Kidney glomerular epithelial cell (primary cell): ENCODE data around the gene FXR2.
"Not testable (repeated sequence)": the region's sequence is repeated elsewhere in the genome, so short reads cannot be mapped to it uniquely, and the experiment has no call there.

Experiments
- DNase-seq: peaks from one replicate; lab custom pipeline; 2025; lab: John Stamatoyannopoulos, UW

Gene FXR2

GRCh38 chr17:7614425-7615264, at the start of gene FXR2:
Gene FXR2, minus strand, starts transcription at chr17:7614897. Its CDS starts 365 bp downstream, at chr17:7614532.
- peak; percentile 100 for DNase-seq

GRCh38 chr17:7656958-7657609, 42.4 kb upstream of the FXR2 start:
- no peak for DNase-seq

GRCh38 chr17:7655541-7655840, 40.8 kb upstream of the FXR2 start:
- DNase-seq = no peak

GRCh38 chr17:7654832-7655540, 40.3 kb upstream of the FXR2 start:
- no peak for DNase-seq

- DNase-seq = no peak
Measured at GRCh38 chr17:7652388-7653356, 38.0 kb upstream of the FXR2 start.

- no peak for DNase-seq
Measured at GRCh38 chr17:7651665-7652387, 37.1 kb upstream of the FXR2 start.

- DNase-seq = no peak
Measured at GRCh38 chr17:7651097-7651664, 36.5 kb upstream of the FXR2 start.

- no peak for DNase-seq
Measured at GRCh38 chr17:7650509-7651096, 35.9 kb upstream of the FXR2 start, which contains the start of gene ATP1B2. Gene ATP1B2, plus strand, starts transcription at chr17:7650926. Its CDS starts 593 bp downstream, at chr17:7651519.

- DNase-seq = no peak
Measured at GRCh38 chr17:7647018-7647417, 32.3 kb upstream of the FXR2 start.

GRCh38 chr17:7646457-7646856, 31.8 kb upstream of the FXR2 start:
- no peak for DNase-seq

- no peak for DNase-seq
Measured at GRCh38 chr17:7644775-7645174, 30.1 kb upstream of the FXR2 start.

- DNase-seq = not testable (repeated sequence)
Measured at GRCh38 chr17:7641635-7642034, 26.9 kb upstream of the FXR2 start.

- no peak for DNase-seq
Measured at GRCh38 chr17:7640783-7641182, 26.1 kb upstream of the FXR2 start.

GRCh38 chr17:7636163-7636562, 21.5 kb upstream of the FXR2 start:
- no peak for DNase-seq

GRCh38 chr17:7634384-7634783, 19.7 kb upstream of the FXR2 start:
- no peak for DNase-seq

- no peak for DNase-seq
Measured at GRCh38 chr17:7633093-7633492, 18.4 kb upstream of the FXR2 start.

- no peak for DNase-seq
Measured at GRCh38 chr17:7632492-7632894, 17.8 kb upstream of the FXR2 start.

- DNase-seq = no peak
Measured at GRCh38 chr17:7631398-7632380, 17.0 kb upstream of the FXR2 start.

- DNase-seq = no peak
Measured at GRCh38 chr17:7629939-7630571, 15.4 kb upstream of the FXR2 start, which contains the start of gene SHBG. Gene SHBG, plus strand, starts transcription at chr17:7630135. Its CDS starts 38 bp downstream, at chr17:7630173.
